A204.1 (cell line): ENCODE data around the gene GAB1.

Experiments
- FAIRE-seq: peaks from 2 replicates; lab custom pipeline; 2012; peaks lifted over from hg19 to GRCh38; lab: Jason Lieb, UNC

GAB1 gene

GRCh38 chr4:143336781-143337599, at the start of gene GAB1:
TSS of gene GAB1 (plus strand) at chr4:143336876. CDS start at chr4:143337189, 313 bp downstream.
- FAIRE-seq = no peak

GRCh38 chr4:143287572-143287923, 49.1 kb upstream of the GAB1 start:
- no peak for FAIRE-seq

- FAIRE-seq = no peak
Observed at GRCh38 chr4:143288171-143288570, 48.5 kb upstream of the GAB1 start.

GRCh38 chr4:143289370-143289769, 47.3 kb upstream of the GAB1 start:
- no peak for FAIRE-seq

- FAIRE-seq = no peak
Observed at GRCh38 chr4:143291314-143291713, 45.4 kb upstream of the GAB1 start.

GRCh38 chr4:143292858-143293257, 43.8 kb upstream of the GAB1 start:
- FAIRE-seq = no peak

- no peak for FAIRE-seq
Observed at GRCh38 chr4:143294310-143294709, 42.4 kb upstream of the GAB1 start.

- no peak for FAIRE-seq
Observed at GRCh38 chr4:143294710-143295275, 41.9 kb upstream of the GAB1 start.

- FAIRE-seq = no peak
Observed at GRCh38 chr4:143296397-143297067, 40.1 kb upstream of the GAB1 start.

- no peak for FAIRE-seq
Observed at GRCh38 chr4:143300860-143301259, 35.8 kb upstream of the GAB1 start.

GRCh38 chr4:143302536-143302935, 34.1 kb upstream of the GAB1 start:
- no peak for FAIRE-seq

- no peak for FAIRE-seq
Observed at GRCh38 chr4:143306788-143307187, 29.9 kb upstream of the GAB1 start.

- no peak for FAIRE-seq
Observed at GRCh38 chr4:143307531-143307930, 29.1 kb upstream of the GAB1 start.

GRCh38 chr4:143308377-143308776, 28.3 kb upstream of the GAB1 start:
- FAIRE-seq = no peak

GRCh38 chr4:143311924-143312323, 24.8 kb upstream of the GAB1 start:
- no peak for FAIRE-seq

- FAIRE-seq = no peak
Observed at GRCh38 chr4:143313521-143313920, 23.2 kb upstream of the GAB1 start.

GRCh38 chr4:143313996-143314395, 22.7 kb upstream of the GAB1 start:
- FAIRE-seq = no peak

GRCh38 chr4:143320113-143320512, 16.6 kb upstream of the GAB1 start:
- no peak for FAIRE-seq

GRCh38 chr4:143326735-143327134, 9.9 kb upstream of the GAB1 start:
- no peak for FAIRE-seq

GRCh38 chr4:143329985-143330384, 6.7 kb upstream of the GAB1 start:
- FAIRE-seq = no peak

- no peak for FAIRE-seq
Observed at GRCh38 chr4:143335979-143336780, 496 bp upstream of the GAB1 start.

GRCh38 chr4:143337600-143338287, 1.1 kb downstream of the GAB1 start:
- no peak for FAIRE-seq
